OCI-LY1 (cell line): ENCODE results near the gene ZNF18.
"Not testable (repeated sequence)": the region's sequence is repeated elsewhere in the genome, so short reads cannot be mapped to it uniquely, and the experiment has no call there.

ENCODE experiments used
- CTCF ChIP-seq: fragments of 200-600 bp; sonication (generic), shearing (Covaris generic); IDR thresholded peaks from 2 replicates; pipeline ENCODE4 v1.5.1; 2017; ENCODE audit warnings: mild to moderate bottlenecking, antibody characterized with exemption, low read length, moderate library complexity, mixed read lengths
- EZH2 ChIP-seq: fragments of 200-600 bp; sonication (generic), shearing (Covaris generic); IDR thresholded peaks from 2 replicates; pipeline ENCODE4 v1.8.0; 2017; ENCODE audit warnings: borderline replicate concordance, mixed run types, mild to moderate bottlenecking, antibody characterized with exemption, low read length, moderate library complexity, mixed read lengths

GRCh38 chr17:11943086-11943485, 54.2 kb downstream of the ZNF18 start:
- not testable (repeated sequence) for TF ChIP-seq CTCF, EZH2
